ENCODE results near the gene CBL. TPM values are rescaled to one million over a fixed set of nuclear protein-coding genes. Genes with fewer than 3 reads are reported as not detected.

CBL gene
- total RNA-seq, 1 experiment from 2014 or later = 56.4 TPM

GRCh38 chr11:119237515-119237914 is 31.4 kb downstream of the CBL start:
- no peak overlapping the region for H2BK5ac ChIP-seq (ENCODE audit: insufficient read length, low read length)
- no peak overlapping the region for H2BK12ac ChIP-seq (ENCODE audit: insufficient read length, low read depth, low read length)
- H3K23me2 ChIP-seq (ENCODE audit: insufficient read length, low read depth, low read length, poor library complexity, severe bottlenecking) = no peaks in the 10 kb centered on the region
- H2BK20ac ChIP-seq (ENCODE audit: low read depth, low read length, poor library complexity, severe bottlenecking) = no peak overlapping the region
- H2AK5ac ChIP-seq (ENCODE audit: insufficient read length, low read length) = no peak overlapping the region
- H3K14ac ChIP-seq (ENCODE audit: insufficient read depth, low read length) = no peak overlapping the region
- no peak for TF ChIP-seq CTCF (conservative IDR thresholded peaks at IDR 0.05)
- no peak overlapping the region for H2BK120ac ChIP-seq (ENCODE audit: low read depth, low read length, poor library complexity, severe bottlenecking)
- no peak overlapping the region for H3T11ph ChIP-seq (ENCODE audit: low read length)
- no peaks in the 10 kb centered on the region for H3K27me3 Mint-ChIP-seq (ENCODE audit: low read depth)
- H4K5ac ChIP-seq (ENCODE audit: insufficient read length, low read depth, low read length) = no peak overlapping the region
- H3K4me3 Mint-ChIP-seq = no peak overlapping the region
- no peak overlapping the region for H4K8ac ChIP-seq (replicated peaks; ENCODE audit: insufficient read length, low read depth, low read length)
- H3K27me3 ChIP-seq (ENCODE audit: insufficient read depth, low read length) = no peaks in the 10 kb centered on the region
- no peak for DNase-seq
- H2BK15ac ChIP-seq (ENCODE audit: low read depth, low read length) = no peak overlapping the region
- no peak overlapping the region for H3K4me2 ChIP-seq (ENCODE audit: insufficient read depth, insufficient read length, low read length)
- H3K36me3 Mint-ChIP-seq (ENCODE audit: insufficient read depth in 1 of 3, low read depth in 3 of 3) = peaks cover 6 to 42% (median 33%) of the 10 kb centered on the region in 3 experiments; a peak in 5 of 7 replicates
- no peaks in the 10 kb centered on the region for H3K9me3 Mint-ChIP-seq
- no peak overlapping the region for H2AFZ ChIP-seq (ENCODE audit: low read length)
- H3K79me1 ChIP-seq (ENCODE audit: insufficient read depth, low read depth, low read length, poor library complexity, severe bottlenecking) = peaks cover 9% of the 10 kb centered on the region
- no peak overlapping the region for H3K27ac Mint-ChIP-seq
- H4K20me1 ChIP-seq (ENCODE audit: control insufficient read depth, insufficient read depth, insufficient read length) = no peaks in the 10 kb centered on the region
- no peaks in the 10 kb centered on the region for H3K9me3 ChIP-seq (ENCODE audit: control insufficient read depth, low read depth, low read length)
- H3K27ac ChIP-seq (ENCODE audit: insufficient read length, low read depth, low read length) = no peak overlapping the region
- no peaks in the 10 kb centered on the region; the same call in 1 of the 2 replicates for H3K79me2 ChIP-seq (ENCODE audit: insufficient read depth, low read length)
- peaks cover 9 to 10% of the 10 kb centered on the region in 2 experiments for H3K4me1 Mint-ChIP-seq
- no peaks in the 10 kb centered on the region for H3K4me1 ChIP-seq (ENCODE audit: insufficient read depth, low read length)
- no peak overlapping the region for H4K91ac ChIP-seq (ENCODE audit: insufficient read length, low read depth, low read length)
- no peak overlapping the region for H3K56ac ChIP-seq (ENCODE audit: insufficient read length, low read depth, low read length)
- no peak overlapping the region for H3K9ac ChIP-seq (ENCODE audit: extremely low read depth, insufficient read length, low read length)
- H3K23ac ChIP-seq (ENCODE audit: insufficient read length, low read depth, low read length) = no peak overlapping the region
- H3K18ac ChIP-seq (ENCODE audit: insufficient read length, low read depth, low read length) = no peak overlapping the region
- no peak overlapping the region for H3K4ac ChIP-seq (ENCODE audit: low read depth, low read length)

All from H9 (cell line).